OCI-M2 (cell line): ENCODE results near the gene DEXI.
A peak's percentile ranks its signal among the peaks of the same experiment; 100 is the strongest.
"Not testable (repeated sequence)": the region's sequence is repeated elsewhere in the genome, so short reads cannot be mapped to it uniquely, and the experiment has no call there.

Experiments used
- DNase-seq: peaks from one replicate; lab custom pipeline; 2025; ENCODE audit not compliant: unreplicated experiment; lab: John Stamatoyannopoulos, UW

The DEXI gene

GRCh38 chr16:10927497-10928112, 14.7 kb downstream of the DEXI start:
- no peak for DNase-seq

GRCh38 chr16:10926867-10927266, 15.4 kb downstream of the DEXI start:
- no peak for DNase-seq

GRCh38 chr16:10926094-10926493, 16.2 kb downstream of the DEXI start:
- no peak for DNase-seq

- DNase-seq: not testable (repeated sequence)
These were observed 17.0 kb downstream of the DEXI start for GRCh38 chr16:10925285-10925684.

GRCh38 chr16:10923650-10924214, 18.5 kb downstream of the DEXI start:
- DNase-seq: no peak

GRCh38 chr16:10923146-10923649, 19.1 kb downstream of the DEXI start:
- DNase-seq: no peak

GRCh38 chr16:10922328-10923145, 19.7 kb downstream of the DEXI start:
- no peak for DNase-seq

GRCh38 chr16:10921536-10922327, 20.5 kb downstream of the DEXI start:
- no peak for DNase-seq

- no peak for DNase-seq
These were observed 21.4 kb downstream of the DEXI start for GRCh38 chr16:10920726-10921427.

- DNase-seq: no peak
These were observed 23.3 kb downstream of the DEXI start for GRCh38 chr16:10919003-10919351.

GRCh38 chr16:10918294-10919002, 23.8 kb downstream of the DEXI start:
- peak; percentile 73 for DNase-seq

- DNase-seq: no peak
These were observed 25.7 kb downstream of the DEXI start for GRCh38 chr16:10916534-10916933.

- no peak for DNase-seq
These were observed 31.0 kb downstream of the DEXI start for GRCh38 chr16:10911267-10911666.

- no peak for DNase-seq
These were observed 34.6 kb downstream of the DEXI start for GRCh38 chr16:10907757-10908045.

GRCh38 chr16:10906914-10907756, 35.1 kb downstream of the DEXI start:
- DNase-seq: no peak

- DNase-seq: no peak
These were observed 35.8 kb downstream of the DEXI start for GRCh38 chr16:10906482-10906881.

GRCh38 chr16:10902999-10903398, 39.3 kb downstream of the DEXI start:
- DNase-seq: no peak

- no peak for DNase-seq
These were observed 45.1 kb downstream of the DEXI start for GRCh38 chr16:10897134-10897533.

- DNase-seq: no peak
These were observed 45.5 kb downstream of the DEXI start for GRCh38 chr16:10896723-10897122.
